Heart left ventricle (tissue), 13 donors: Measurements from ENCODE around the gene CARD14.

ENCODE experiments used
- CTCF ChIP-seq, 12 donors: fragments of 200-600 bp; sonication (generic) in 4 of 12; IDR thresholded peaks; one replicate each; pipeline versions ENCODE4 v1.5.0 to v1.8.0; 2018 to 2022; ENCODE audit warnings: antibody characterized with exemption in 12 of 12, mild to moderate bottlenecking in 5 of 12
- POLR2A ChIP-seq, 2 donors: fragments of 450-650 bp; IDR thresholded peaks; one replicate each; pipeline ENCODE4 v1.6.1; 2017; ENCODE audit warnings: antibody characterized with exemption in 2 of 2, mild to moderate bottlenecking in 2 of 2, moderate library complexity in 2 of 2
- donor health status: ischemic (EF 13 %, LVEDD 7.1; RV severe dilation, severe dysfunction).
- donor health status: DM: no; HTN: yes; CAD: no.
- donor health status: DM: no; HTN: no; CAD: no.
- donor health status: ischemic (EF 25% LVEDD 6.9; RV normal size, moderate dysfunction).
- donor health status: ischemic (EF 25% LVEDD 5.7; RV mildly dilated, moderate dysfunction).
- donor health status: ischemic (EF 35%, LVEDD 5.7; RV mildly dilated, moderate dysfunction).
- donor health status: nonischemic (EF 11% LVEDD 7.7; RV severe dilation, severe dysfunction).
- donor health status: DM: yes; HTN: yes; CAD: no.
- donor health status: PGD.
- donor health status: ischemic (EF 29% LVEDD 5.4; RV normal size, mild dysfunction).
- donor health status: nonischemic (EF 23%, LVEDD 6.1; RV moderate dilation, normal function).

GRCh38 chr17:80219013-80219762, 49.4 kb downstream of the CARD14 start:
- no peak for TF ChIP-seq POLR2A (IDR thresholded peaks at IDR 0.05)
- no peak for TF ChIP-seq CTCF (IDR thresholded peaks at IDR 0.05)
